ENCODE measurements around the gene RPS6KB2. TPM values are rescaled to one million over a fixed set of nuclear protein-coding genes. Genes with fewer than 3 reads are reported as not detected.

RPS6KB2 gene
- total RNA-seq, 1 experiment from 2014 or later: 58.8 TPM

DNA sequence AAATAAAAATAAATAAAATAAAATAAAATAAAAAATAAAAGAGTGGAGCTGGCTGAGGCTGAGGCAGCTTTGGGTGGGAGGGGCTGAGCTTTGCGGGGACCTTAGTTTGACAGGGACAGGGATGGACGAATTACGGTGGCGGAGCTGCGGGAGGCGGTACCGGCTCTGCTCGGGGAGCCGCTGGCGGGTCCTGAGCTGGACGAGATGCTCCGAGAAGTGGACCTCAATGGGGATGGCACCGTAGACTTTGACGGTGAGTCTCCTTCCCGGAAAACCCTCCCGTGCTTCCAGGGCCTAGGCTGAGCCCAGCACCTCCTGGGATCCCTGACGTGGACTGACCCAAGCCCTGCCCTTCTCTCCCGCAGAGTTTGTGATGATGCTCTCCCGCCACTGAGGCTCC, 30.0 kb downstream of the RPS6KB2 start:
- Histone ChIP-seq H3K36me3 (ENCODE audit: insufficient read depth, low read length, poor library complexity, severe bottlenecking) (no peaks in the 10 kb centered on the region), H3K27ac (ENCODE audit: low read depth, low read length, poor library complexity, severe bottlenecking) (no peak overlapping the region), H3K9me3 (ENCODE audit: low read depth, low read length, poor library complexity, severe bottlenecking) (no peaks in the 10 kb centered on the region), H3K4me1 (ENCODE audit: insufficient read depth, low read length, poor library complexity, severe bottlenecking) (no peaks in the 10 kb centered on the region), H3K4me3 (ENCODE audit: low read depth, low read length, poor library complexity, severe bottlenecking) (no peak overlapping the region), H3K27me3 (replicated peaks; ENCODE audit: insufficient read depth, low read depth, low read length, poor library complexity) (no peaks in the 10 kb centered on the region)
- TF ChIP-seq, protein P1, sequence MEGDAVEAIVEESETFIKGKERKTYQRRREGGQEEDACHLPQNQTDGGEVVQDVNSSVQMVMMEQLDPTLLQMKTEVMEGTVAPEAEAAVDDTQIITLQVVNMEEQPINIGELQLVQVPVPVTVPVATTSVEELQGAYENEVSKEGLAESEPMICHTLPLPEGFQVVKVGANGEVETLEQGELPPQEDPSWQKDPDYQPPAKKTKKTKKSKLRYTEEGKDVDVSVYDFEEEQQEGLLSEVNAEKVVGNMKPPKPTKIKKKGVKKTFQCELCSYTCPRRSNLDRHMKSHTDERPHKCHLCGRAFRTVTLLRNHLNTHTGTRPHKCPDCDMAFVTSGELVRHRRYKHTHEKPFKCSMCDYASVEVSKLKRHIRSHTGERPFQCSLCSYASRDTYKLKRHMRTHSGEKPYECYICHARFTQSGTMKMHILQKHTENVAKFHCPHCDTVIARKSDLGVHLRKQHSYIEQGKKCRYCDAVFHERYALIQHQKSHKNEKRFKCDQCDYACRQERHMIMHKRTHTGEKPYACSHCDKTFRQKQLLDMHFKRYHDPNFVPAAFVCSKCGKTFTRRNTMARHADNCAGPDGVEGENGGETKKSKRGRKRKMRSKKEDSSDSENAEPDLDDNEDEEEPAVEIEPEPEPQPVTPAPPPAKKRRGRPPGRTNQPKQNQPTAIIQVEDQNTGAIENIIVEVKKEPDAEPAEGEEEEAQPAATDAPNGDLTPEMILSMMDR (conservative IDR thresholded peaks at IDR 0.05; ENCODE audit: low read depth, low read length): no peak
- no peak for TF ChIP-seq EZH2 (IDR thresholded peaks at IDR 0.05; ENCODE audit: borderline replicate concordance, low read depth, low read length, poor library complexity, severe bottlenecking)
- DNase-seq (ENCODE audit: low spot score): no peak
- intact Hi-C loops (cut with micrococcal nuclease; ENCODE audit: unreplicated experiment): no loop called here
- ChIA-PET CTCF (no interaction called here), POLR2A (ENCODE audit: low non-redundant PET) (no interaction called here)
- no TSS peak for BruUV-seq (replicated peaks)

DNA sequence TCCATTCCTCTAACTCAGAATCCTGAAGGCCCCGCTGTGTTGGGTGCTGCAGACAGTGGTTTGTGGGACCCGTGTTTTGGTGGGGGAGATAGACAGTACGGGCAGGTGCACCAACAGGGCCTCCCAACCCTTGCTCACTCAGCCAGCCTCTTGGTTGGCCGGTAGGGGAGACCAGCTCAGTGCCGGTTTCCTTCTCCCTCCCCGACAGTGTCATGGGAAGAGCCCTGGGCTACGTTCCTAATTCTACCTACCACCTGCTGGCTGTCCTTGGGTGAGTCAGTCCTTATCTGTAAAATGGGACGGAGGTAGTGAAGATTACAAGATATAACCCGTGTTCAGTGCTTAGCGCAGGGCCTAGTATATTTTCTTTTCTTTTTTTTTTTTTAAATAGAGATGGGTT, 34.9 kb downstream of the RPS6KB2 start:
- ChIA-PET CTCF (no interaction called here), POLR2A (ENCODE audit: low non-redundant PET) (no interaction called here)
- no peak overlapping the region for H3K27ac ChIP-seq (ENCODE audit: low read depth, low read length, poor library complexity, severe bottlenecking)
- H3K4me1 ChIP-seq (ENCODE audit: insufficient read depth, low read length, poor library complexity, severe bottlenecking): peaks cover 11% of the 10 kb centered on the region
- no peaks in the 10 kb centered on the region for H3K9me3 ChIP-seq (ENCODE audit: low read depth, low read length, poor library complexity, severe bottlenecking)
- no peaks in the 10 kb centered on the region for H3K36me3 ChIP-seq (ENCODE audit: insufficient read depth, low read length, poor library complexity, severe bottlenecking)
- H3K27me3 ChIP-seq (replicated peaks; ENCODE audit: insufficient read depth, low read depth, low read length, poor library complexity): no peaks in the 10 kb centered on the region
- H3K4me3 ChIP-seq (ENCODE audit: low read depth, low read length, poor library complexity, severe bottlenecking): no peak overlapping the region
- no TSS peak for BruUV-seq (replicated peaks)
- intact Hi-C loops (cut with micrococcal nuclease; ENCODE audit: unreplicated experiment): no loop called here
- no peak for TF ChIP-seq EZH2 (IDR thresholded peaks at IDR 0.05; ENCODE audit: borderline replicate concordance, low read depth, low read length, poor library complexity, severe bottlenecking)
- TF ChIP-seq, protein P1 (conservative IDR thresholded peaks at IDR 0.05; ENCODE audit: low read depth, low read length): no peak
- no peak for DNase-seq (ENCODE audit: low spot score)

DNA sequence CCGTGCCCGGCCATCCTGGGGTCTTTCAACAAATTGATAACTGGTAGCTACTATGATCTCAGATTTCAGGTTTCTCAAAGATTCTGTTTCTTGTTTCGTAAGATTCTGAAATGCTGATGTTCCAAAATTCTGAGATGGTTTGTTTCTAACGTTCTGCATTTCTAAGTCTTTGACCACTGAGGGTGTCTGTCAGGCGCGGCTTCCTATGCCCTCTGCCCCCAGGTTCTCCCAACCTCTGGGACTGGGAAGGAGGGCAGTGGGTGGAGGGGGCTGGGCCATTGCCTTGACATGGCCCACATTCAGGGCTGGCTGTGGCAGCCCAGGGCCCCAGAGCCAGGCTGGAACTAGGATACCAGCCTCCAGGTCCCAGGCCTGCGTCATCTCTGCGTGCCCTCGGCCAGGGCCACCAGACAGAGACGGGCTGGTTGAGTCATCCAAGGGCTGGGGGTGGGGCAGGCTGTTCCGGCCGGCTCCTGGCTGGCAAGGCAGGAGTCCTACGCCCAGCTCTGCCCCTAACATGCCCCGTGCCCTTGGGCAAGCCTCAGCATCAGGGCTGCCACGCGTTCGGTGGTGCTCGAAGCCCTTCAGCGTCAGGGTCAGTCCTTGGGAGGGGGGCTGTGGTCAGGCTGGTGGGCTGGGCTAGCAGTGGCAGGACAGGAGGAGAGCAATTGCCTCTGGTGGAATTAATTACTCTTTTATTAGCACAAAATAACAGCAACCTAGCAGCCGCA, 35.6 kb downstream of the RPS6KB2 start:
- peak overlapping the region; percentile 80 for H3K4me3 ChIP-seq (ENCODE audit: low read depth, low read length, poor library complexity, severe bottlenecking)

More for the DNA sequence above, 35.6 kb downstream of the RPS6KB2 start:
- Histone ChIP-seq H3K36me3 (ENCODE audit: insufficient read depth, low read length, poor library complexity, severe bottlenecking) (no peaks in the 10 kb centered on the region), H3K27me3 (replicated peaks; ENCODE audit: insufficient read depth, low read depth, low read length, poor library complexity) (no peaks in the 10 kb centered on the region), H3K9me3 (ENCODE audit: low read depth, low read length, poor library complexity, severe bottlenecking) (no peaks in the 10 kb centered on the region), H3K27ac (ENCODE audit: low read depth, low read length, poor library complexity, severe bottlenecking) (peak overlapping the region; percentile 78), H3K4me1 (ENCODE audit: insufficient read depth, low read length, poor library complexity, severe bottlenecking) (peaks cover 11% of the 10 kb centered on the region)
- TF ChIP-seq, protein P1 (conservative IDR thresholded peaks at IDR 0.05; ENCODE audit: low read depth, low read length): no peak
- no peak for TF ChIP-seq EZH2 (IDR thresholded peaks at IDR 0.05; ENCODE audit: borderline replicate concordance, low read depth, low read length, poor library complexity, severe bottlenecking)
- POLR2A ChIA-PET (ENCODE audit: low non-redundant PET): no interaction called here
- DNase-seq (ENCODE audit: low spot score): no peak
- intact Hi-C loops (cut with micrococcal nuclease; ENCODE audit: unreplicated experiment): no loop called here
- BruUV-seq (replicated peaks): no TSS peak
- CTCF ChIA-PET: no interaction called here
